Inflammatory macrophage treated with lipopolysaccharide for 1 hour (primary cell): ENCODE results near the gene ADGRE1.
"Not testable (repeated sequence)": the region's sequence is repeated elsewhere in the genome, so short reads cannot be mapped to it uniquely, and the experiment has no call there.

Experiments
- DNase-seq, 2 donors: peaks; one replicate each; pipeline ENCODE4 v3.0.0-alpha.2; 2020 to 2022

Gene ADGRE1, protein sequence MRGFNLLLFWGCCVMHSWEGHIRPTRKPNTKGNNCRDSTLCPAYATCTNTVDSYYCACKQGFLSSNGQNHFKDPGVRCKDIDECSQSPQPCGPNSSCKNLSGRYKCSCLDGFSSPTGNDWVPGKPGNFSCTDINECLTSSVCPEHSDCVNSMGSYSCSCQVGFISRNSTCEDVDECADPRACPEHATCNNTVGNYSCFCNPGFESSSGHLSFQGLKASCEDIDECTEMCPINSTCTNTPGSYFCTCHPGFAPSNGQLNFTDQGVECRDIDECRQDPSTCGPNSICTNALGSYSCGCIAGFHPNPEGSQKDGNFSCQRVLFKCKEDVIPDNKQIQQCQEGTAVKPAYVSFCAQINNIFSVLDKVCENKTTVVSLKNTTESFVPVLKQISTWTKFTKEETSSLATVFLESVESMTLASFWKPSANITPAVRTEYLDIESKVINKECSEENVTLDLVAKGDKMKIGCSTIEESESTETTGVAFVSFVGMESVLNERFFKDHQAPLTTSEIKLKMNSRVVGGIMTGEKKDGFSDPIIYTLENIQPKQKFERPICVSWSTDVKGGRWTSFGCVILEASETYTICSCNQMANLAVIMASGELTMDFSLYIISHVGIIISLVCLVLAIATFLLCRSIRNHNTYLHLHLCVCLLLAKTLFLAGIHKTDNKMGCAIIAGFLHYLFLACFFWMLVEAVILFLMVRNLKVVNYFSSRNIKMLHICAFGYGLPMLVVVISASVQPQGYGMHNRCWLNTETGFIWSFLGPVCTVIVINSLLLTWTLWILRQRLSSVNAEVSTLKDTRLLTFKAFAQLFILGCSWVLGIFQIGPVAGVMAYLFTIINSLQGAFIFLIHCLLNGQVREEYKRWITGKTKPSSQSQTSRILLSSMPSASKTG

GRCh38 chr19:6887316-6887715 is at the start of gene ADGRE1:
TSS of gene ADGRE1 (plus strand) at chr19:6887579. CDS start at chr19:6887609, 30 bp downstream.
- peak; percentile 58 to 86 for DNase-seq

GRCh38 chr19:6838062-6838655 is 49.2 kb upstream of the ADGRE1 start:
- DNase-seq: no peak

DNA sequence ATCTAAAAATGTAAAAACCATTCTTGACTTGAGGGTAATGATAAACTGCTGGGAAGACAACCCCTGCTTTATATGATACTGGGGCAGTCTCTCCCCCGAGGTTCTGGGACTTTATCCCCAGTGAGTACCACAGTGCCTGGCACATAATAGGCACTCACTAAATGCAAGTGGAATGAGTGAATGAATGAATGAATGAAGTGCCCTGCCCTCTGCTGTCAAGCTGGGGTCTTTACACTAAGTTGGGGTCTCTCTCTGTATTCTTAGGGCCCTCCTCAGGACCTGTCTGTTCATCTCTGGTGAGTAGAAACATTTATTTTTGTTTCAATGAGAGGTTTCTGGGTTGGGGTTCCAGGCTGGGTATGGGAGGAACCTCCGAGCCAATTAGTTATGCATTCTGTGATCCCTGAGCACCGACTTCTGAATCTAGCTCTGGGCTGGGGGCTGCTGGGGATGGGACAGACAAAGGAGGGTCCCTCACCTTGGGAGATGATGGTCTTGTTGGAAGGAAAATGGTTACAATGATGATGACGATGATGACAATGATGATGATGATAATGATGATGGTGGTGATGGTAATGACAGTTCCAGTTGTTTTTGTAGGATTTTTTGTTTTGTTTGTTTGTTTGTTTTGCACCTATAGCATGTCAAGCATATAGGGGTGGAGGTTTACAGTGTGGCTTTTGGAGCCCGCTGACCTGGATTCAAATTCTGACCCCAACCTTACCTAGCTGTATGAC is 44.3 kb upstream of the ADGRE1 start:
- DNase-seq: no peak

GRCh38 chr19:6847828-6848200 is 39.6 kb upstream of the ADGRE1 start:
- no peak for DNase-seq

GRCh38 chr19:6848986-6849385 is 38.4 kb upstream of the ADGRE1 start:
- DNase-seq: no peak

DNA sequence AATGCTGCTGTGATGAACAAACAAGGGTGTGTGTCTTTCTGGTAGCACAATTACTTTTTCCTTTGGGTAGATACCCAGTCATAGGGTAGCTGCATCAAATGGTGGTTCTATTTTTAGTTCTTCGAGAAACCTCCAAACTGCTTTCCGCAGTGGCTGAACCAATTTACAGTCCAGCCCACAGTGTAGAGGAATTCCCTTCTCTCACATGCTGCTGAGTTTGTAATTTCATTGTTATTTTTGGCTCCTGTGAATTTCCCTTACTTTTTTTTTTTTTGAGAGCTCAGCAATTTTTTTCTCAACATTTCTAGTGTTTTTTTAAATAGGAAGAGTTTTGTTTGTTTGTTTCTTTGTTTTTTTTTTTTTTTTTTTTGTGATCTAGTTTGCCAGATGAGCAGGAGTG is 37.5 kb upstream of the ADGRE1 start:
- peak; percentile 33 to 76 for DNase-seq

DNA sequence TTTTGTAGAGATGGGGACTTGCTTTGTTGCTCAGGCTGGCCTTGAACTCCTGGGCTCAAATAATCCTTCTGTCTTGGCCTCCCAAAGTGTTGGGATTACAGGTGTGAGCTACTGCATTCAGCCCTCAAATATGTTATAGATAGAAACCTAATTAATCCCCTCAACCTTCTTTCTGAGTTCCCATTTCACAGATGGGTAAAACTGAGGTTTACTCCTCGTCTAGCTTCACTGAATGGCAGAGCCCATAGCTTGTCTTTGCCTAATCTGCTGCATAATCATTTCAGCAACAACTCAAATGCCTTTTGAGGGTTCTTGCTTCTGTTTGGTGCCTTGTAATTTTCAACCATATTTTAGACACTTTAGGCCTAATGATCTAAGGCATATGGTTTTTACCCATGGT is 36.0 kb upstream of the ADGRE1 start:
- DNase-seq: no peak

DNA sequence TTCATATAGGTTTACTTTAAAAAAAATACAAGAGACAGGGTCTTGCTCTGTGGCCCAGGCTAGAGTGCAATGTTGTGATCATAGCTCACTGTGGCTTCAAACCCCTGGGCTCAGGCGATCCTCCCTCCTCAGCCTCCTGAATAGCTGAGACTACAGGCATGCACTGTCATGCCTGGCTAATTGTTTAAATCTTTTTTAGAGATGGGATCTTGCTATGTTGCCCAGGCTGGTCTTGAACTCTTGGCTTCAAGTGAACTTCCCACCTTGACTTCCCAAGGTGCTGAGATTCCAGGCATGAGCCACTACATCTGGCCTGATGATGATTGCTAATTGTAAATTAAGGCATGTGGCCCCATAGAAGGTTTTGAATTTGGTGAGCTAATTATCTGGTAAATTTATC is 35.4 kb upstream of the ADGRE1 start:
- DNase-seq: no peak

DNA sequence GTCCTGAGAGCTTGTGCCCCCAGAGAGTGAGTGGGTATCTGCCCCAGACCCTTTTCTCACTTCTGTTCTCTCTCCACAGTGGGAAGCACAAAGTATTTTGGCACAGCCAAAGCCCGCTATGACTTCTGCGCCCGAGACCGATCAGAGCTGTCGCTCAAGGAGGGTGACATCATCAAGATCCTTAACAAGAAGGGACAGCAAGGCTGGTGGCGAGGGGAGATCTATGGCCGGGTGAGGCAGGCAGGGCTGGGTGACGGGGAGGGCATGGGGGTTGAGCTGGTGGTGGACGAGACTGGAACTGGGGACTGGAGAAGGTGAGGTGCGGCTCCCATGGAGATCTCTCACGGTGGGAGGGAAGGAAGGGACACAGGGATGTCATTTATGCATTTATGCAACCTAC is 33.5 kb upstream of the ADGRE1 start:
- no peak for DNase-seq

- DNase-seq: no peak
Measured at GRCh38 chr19:6854758-6855157, 32.6 kb upstream of the ADGRE1 start.

- DNase-seq: no peak
Measured at GRCh38 chr19:6856749-6857372, 30.5 kb upstream of the ADGRE1 start.

- DNase-seq: no peak
Measured at GRCh38 chr19:6861683-6862286, 25.6 kb upstream of the ADGRE1 start.

- peak; percentile 88 to 96 for DNase-seq
Measured at GRCh38 chr19:6862673-6863078, 24.7 kb upstream of the ADGRE1 start.

DNA sequence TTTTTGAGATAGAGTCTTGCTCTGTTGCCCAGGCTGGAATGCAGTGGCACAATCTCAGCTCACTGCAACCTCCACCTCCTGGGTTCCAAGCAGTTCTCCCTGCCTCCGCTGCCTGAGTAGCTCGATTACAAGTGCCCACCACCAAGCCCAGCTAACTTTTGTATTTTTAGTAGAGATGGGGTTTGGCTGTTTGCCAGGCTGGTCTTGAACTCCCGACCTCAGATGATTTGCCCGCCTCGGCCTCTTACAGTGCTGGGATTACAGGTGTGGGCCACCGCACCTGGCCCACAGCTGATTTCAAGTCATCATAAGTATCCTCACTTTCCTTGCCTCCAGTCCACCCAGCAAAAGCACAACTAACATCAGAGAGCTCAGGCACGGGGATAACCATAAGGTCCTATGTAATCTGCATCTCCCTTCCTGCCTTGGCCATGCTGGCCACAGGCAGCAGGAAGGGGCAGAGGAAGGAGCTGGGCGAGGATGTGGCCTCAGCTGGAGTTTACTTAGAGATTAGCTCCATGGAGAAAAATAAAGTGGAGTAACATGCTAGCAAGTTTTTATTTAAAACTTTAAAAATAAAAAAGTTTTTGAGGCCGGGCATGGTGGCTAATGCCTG is 22.9 kb upstream of the ADGRE1 start:
- no peak for DNase-seq

DNA sequence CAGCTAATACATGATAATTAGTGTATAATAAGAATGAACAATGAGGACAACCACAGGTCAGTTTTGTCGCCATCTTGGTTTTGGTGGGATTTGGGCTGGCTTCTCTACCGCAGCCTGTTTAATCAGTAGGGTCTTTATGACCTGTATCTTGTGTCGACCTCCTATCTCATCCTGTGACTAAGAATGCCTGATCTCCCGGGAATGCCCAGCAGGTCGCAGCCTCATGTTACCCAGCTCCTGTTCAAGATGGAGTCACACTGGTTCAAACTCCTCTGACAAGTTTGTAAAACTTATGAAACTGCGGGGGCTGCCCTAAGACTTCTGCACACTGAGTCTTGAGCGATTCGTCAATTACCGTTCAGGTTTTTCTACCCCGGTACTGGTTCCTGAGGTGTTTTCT is 21.5 kb upstream of the ADGRE1 start:
- no peak for DNase-seq

- peak; percentile 35 to 70 for DNase-seq
Measured at GRCh38 chr19:6866741-6867151, 20.6 kb upstream of the ADGRE1 start.

- DNase-seq: peak; percentile 69 to 79
Measured at GRCh38 chr19:6868351-6868750, 19.0 kb upstream of the ADGRE1 start.

DNA sequence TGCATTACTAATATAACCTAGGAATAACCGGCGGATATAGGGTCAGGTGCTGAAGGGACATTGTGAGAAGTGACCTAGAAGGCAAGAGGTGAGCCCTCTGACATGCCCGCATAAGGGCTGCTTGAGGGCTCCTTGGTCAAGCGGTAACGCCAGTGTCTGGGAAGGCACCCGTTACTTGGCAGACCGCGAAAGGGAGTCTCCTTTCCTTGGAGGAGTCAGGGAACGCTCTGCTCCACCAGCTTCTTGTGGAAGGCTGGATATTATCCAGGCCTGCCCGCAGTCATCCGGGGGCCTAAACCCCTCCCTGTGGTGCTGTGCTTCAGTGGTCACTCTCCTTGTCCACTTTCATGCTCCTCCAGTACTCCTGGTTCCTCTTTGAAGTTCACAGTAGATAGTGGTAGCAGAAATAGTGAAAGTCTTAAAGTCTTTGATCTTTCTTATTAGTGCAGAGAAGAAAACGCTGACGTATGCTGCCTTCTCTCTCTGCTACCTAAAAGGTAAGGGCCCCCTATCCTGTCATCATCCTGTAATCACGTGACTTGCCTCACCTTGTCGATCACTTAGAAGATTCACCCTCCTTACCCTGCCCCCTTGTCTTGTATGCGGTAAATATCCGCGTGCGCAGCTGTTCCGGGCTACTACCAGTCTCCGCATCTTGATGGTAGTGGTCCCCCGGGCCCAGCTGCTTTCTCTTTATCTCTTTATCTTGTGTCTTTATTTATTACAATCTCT is 18.1 kb upstream of the ADGRE1 start:
- not testable (repeated sequence) for DNase-seq

DNA sequence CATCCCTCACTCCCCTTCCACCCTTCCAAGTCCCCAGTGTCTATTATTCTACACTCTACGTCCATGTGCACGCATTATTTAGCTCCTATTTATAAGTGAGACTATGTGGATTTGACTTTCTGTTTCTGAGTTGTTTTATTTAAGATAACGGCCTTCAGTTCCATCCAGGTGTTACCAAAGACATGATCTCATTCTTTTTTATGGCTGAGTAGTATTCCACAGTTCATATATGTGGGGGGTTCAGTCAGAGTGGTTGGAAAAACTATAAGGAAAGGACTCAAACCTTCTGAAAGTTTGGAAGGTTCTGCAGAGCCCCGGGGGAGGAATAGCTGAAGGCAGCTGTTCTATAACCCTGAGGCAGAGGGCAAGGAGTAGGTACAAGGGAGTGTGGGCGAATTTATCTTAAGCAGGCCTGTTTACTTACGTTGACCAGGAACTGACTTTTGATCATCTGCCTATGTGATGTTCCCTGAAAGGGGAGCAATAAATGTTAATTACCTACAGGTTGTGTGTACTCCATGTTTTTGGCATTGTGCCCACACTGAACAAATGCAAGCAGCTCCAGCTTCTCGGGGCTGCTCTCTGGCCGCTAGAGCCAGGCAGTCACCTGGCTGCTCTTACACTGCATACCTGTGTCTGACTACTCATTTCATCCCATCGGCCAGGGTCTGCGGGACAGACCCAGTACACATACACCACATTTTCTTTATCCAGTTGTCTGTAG is 13.5 kb upstream of the ADGRE1 start:
- no peak for DNase-seq

DNA sequence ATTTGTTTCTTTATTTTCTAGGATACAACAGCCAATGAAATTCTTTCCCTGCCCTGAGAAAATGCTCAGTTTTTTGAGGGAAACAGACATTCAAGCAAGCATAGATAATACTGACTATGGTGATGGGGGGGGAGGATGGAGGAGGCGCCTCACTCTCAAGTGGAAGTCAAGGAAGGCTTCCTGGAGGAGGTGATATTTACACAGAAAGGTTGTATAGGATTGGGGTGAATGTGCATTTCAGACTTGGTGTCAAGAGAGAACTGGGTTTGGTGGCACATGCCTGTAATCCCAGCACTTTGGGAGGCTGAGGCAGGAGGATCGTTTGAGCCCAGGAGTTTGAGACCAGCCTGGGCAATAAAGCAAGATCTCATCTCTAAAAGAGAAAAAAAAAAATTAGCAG is 12.2 kb upstream of the ADGRE1 start:
- no peak for DNase-seq
